Retinal pigment epithelial cell (primary cell): ENCODE measurements around the gene CAV2.
"Not testable (repeated sequence)": the region's sequence is repeated elsewhere in the genome, so short reads cannot be mapped to it uniquely, and the experiment has no call there.

Experiments
- DNase-seq: peaks from one replicate; pipeline ENCODE4 v3.0.0-alpha.2; 2010; ENCODE audit warnings: low read depth
- H3K4me3 ChIP-seq: 2 replicates; pipeline ENCODE4 v1.5.1; 2011; ENCODE audit warnings: mild to moderate bottlenecking, low read length, control low read depth, moderate library complexity
- TF ChIP-seq, protein P1 (sequence below): conservative IDR thresholded peaks from 2 replicates; pipeline ENCODE4 v1.5.1; 2011; ENCODE audit warnings: low read depth, low read length, control low read depth, inconsistent platforms

CAV2 gene

GRCh38 chr7:116483271-116483942, 16.1 kb upstream of the CAV2 start:
- H3K4me3 ChIP-seq = no peak overlapping the region
- no peak for DNase-seq
- TF ChIP-seq, protein P1, sequence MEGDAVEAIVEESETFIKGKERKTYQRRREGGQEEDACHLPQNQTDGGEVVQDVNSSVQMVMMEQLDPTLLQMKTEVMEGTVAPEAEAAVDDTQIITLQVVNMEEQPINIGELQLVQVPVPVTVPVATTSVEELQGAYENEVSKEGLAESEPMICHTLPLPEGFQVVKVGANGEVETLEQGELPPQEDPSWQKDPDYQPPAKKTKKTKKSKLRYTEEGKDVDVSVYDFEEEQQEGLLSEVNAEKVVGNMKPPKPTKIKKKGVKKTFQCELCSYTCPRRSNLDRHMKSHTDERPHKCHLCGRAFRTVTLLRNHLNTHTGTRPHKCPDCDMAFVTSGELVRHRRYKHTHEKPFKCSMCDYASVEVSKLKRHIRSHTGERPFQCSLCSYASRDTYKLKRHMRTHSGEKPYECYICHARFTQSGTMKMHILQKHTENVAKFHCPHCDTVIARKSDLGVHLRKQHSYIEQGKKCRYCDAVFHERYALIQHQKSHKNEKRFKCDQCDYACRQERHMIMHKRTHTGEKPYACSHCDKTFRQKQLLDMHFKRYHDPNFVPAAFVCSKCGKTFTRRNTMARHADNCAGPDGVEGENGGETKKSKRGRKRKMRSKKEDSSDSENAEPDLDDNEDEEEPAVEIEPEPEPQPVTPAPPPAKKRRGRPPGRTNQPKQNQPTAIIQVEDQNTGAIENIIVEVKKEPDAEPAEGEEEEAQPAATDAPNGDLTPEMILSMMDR = no peak

- not testable (repeated sequence) for DNase-seq, H3K4me3 ChIP-seq
Observed at GRCh38 chr7:116484389-116484788, 15.1 kb upstream of the CAV2 start.

- no peak for DNase-seq
- H3K4me3 ChIP-seq = no peak overlapping the region
- TF ChIP-seq, protein P1 = no peak
Observed at GRCh38 chr7:116487907-116488521, 11.5 kb upstream of the CAV2 start.

DNA sequence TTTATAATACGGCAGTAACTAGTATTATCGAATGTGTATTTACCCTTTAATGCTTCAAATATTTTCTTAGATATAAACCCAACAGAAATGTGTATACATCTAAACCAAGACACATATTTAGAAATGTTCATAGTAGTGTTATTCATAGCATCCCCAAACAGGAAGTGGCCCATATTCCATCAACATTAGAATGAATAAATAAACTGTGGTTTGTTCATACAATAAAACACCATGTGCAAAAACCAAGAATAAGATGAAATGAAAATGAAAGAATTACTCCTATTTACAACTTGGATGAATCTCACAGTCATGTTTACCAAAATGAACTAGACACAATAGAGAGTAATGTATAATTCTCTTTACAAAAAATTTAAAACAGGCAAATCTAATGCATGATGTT, 9.2 kb upstream of the CAV2 start:
- H3K4me3 ChIP-seq = no peak overlapping the region
- TF ChIP-seq, protein P1 = no peak
- DNase-seq = no peak

DNA sequence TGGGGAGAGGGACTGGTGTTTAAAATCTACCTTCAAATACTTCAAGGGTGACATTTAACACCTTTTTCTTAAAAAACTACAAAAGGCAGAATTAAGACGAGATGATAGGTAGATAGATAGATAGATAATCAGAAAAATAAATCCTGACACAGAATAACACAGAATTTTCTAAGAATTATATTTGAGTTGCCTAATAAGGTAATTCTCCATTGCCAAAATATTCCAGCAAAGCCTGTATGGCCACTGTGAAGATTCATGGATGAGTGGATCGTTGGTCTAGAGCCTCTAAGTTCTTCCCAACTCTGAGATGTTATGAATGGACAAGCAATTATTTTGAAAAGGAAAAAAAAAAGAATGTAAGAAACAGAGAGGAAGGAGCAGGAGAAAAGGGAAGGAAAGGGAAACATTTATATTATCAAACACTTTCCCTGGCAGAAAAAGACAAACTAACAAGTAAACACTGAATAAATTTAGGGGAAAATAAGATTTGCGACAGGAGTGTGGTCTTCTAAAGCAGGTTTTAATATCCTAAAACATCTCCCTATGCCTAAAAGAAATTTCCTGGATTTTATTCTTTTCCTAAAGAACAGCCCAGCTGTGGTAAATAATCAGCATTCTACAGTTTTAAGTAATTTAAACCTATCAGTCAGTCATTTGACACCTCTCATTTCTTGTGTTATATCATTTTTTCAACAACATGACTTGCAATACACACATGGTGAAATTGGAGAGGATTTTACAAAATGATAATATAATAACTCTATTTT, 7.5 kb upstream of the CAV2 start:
- H3K4me3 ChIP-seq = no peak overlapping the region
- TF ChIP-seq, protein P1 = no peak
- no peak for DNase-seq

GRCh38 chr7:116492654-116493109, 6.9 kb upstream of the CAV2 start:
- no peak for DNase-seq
- H3K4me3 ChIP-seq = no peak overlapping the region
- TF ChIP-seq, protein P1 = no peak

- TF ChIP-seq, protein P1 = no peak
- DNase-seq = no peak
- no peak overlapping the region for H3K4me3 ChIP-seq
Observed at GRCh38 chr7:116493449-116493848, 6.1 kb upstream of the CAV2 start.
